GM21723 (cell line): Measurements from ENCODE around the gene PCSK9.
A peak's percentile ranks its signal among the peaks of the same experiment; 100 is the strongest.

ENCODE experiments used
- ATAC-seq: cut with Tn5 transposase; IDR thresholded peaks from one replicate; pipeline ENCODE4 v1.9.1; 2021; ENCODE audit warnings: mild to moderate bottlenecking, moderate library complexity; ENCODE audit not compliant: unreplicated experiment

PCSK9 gene

GRCh38 chr1:55057270-55057955 lies 18.1 kb downstream of the PCSK9 start:
- no peak for ATAC-seq

DNA sequence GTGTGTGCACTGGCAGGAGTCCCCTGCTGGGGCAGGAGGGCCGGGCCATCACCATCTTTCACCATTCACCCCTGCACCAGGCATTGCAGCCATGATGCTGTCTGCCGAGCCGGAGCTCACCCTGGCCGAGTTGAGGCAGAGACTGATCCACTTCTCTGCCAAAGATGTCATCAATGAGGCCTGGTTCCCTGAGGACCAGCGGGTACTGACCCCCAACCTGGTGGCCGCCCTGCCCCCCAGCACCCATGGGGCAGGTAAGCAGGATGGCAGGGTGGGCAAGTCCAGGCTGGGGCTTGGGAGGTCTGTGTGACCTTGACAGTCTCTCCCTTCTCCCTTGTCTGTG lies 18.6 kb downstream of the PCSK9 start:
- ATAC-seq: no peak

DNA sequence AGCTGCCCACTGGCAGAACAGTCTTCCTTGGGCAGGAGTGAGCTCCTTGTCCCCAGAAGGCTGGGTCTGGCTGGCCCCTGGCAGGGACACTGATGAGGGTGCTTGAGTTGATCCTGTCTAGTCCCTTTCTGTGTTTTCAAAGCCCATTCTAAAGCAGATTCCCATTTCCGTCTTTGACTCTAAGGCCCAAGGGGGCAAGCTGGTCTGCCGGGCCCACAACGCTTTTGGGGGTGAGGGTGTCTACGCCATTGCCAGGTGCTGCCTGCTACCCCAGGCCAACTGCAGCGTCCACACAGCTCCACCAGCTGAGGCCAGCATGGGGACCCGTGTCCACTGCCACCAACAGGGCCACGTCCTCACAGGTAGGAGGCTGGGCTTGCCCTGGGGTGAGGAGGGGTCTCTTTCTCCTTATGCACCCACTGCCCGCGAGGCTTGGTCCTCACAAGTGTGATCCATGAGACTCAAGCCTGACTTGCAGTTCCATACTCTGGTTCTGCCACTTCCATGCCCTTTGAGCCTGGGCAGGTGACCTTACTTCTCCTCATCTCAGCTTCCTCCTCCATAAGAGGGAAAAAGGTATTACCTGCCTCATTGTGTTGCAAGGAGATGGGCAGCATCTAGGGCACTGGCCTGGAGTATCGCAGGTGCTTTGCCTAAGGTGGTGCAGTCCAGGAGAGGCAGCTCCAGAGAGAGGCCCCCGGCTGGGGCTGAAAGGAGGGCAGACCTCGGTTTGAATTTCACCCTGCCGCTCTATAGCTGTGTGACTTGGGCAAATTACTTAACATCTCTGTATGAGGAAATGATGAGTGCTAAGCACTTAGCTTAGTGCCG lies 20.2 kb downstream of the PCSK9 start:
- no peak for ATAC-seq

GRCh38 chr1:55060133-55060999 lies 21.0 kb downstream of the PCSK9 start:
- peak; percentile 53 for ATAC-seq

- ATAC-seq: no peak
Observed at GRCh38 chr1:55061000-55061705, 21.8 kb downstream of the PCSK9 start.

- ATAC-seq: no peak
Observed at GRCh38 chr1:55061706-55062321, 22.5 kb downstream of the PCSK9 start.

DNA sequence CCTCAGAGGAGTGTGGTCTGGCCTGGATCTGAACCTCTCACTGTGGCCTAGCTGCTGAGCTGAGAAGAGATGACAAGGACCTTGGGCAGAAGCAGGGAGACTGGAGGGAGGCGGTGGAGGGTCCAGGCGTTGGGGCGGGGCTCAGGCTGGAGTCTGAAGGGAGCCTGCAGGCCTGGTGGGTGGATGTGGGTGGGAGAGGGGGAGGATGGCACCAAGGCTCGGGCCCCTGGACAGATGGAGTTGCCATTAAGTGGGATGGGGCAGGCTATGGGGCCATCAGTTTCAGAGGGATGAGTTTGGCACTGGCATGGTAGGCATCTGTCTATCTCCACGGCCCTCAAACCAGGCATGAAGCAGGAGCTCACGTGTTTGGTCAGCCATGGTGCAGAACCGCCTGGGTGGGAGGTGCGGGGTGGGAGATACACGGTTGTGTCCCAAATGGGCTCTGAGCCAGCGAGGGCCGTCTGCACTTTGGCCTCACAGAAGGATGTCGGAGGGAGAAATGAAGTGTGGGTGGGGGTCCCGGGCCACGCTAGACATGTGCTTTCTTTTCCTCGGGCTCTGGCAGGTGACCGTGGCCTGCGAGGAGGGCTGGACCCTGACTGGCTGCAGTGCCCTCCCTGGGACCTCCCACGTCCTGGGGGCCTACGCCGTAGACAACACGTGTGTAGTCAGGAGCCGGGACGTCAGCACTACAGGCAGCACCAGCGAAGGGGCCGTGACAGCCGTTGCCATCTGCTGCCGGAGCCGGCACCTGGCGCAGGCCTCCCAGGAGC lies 23.6 kb downstream of the PCSK9 start:
- no peak for ATAC-seq

GRCh38 chr1:55063577-55063942 lies 24.2 kb downstream of the PCSK9 start:
- ATAC-seq: no peak

GRCh38 chr1:55064071-55064581 lies 24.8 kb downstream of the PCSK9 start:
- ATAC-seq: no peak

GRCh38 chr1:55064861-55065263 lies 25.5 kb downstream of the PCSK9 start:
- no peak for ATAC-seq

DNA sequence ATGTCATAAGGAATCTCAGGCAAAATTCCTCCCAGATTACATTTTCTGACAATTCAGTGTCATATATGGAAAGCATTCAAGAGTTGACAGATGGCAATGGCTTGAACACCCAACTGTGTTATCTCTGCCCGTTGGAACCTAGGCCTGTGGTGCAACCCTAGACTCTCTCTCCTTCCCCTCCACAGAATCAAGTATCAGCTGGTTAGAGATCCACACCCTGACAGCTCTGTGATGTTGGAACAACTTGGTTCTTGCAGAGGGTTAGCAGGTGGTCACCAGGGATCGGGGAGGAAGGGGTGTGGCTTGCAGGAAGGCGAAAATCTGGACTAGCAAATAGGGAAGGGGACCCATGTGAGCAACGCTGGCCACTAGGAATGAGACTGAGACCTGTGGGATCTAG lies 26.3 kb downstream of the PCSK9 start:
- ATAC-seq: no peak

DNA sequence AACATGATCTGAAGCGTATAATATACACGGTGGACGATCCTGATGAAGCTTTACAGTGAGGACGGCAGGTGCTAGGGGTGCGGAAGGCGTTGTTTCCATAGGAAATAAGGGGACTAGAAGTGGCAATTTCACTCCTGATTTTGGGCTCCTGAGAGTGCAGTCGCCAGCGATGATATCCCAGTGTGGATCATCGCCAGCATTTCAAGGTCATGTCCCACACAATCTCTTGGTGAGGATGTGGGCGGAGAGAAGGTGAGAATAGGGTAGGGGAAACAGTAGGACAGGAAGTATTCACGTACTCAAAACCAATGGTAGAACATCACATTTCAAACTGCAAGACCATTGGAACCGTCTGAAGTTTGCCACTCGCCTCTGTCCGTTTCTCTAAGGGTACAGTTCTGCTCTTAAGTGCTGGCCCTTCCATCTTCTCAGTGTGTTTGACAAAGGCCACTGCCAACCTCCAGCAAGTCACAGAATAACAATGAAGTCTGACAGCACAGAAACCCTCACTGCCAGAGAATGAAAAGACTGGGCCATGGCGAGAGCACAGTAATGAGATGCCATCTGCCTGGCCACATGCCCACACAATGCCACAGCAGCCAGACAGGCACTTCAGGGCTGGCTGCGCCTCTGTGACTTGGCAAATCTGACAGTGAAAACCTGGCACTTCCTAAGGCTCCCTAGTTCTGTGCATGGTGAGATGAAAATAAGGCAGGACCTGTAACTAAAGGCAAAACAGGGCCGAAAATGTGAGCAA lies 27.9 kb downstream of the PCSK9 start:
- ATAC-seq: no peak

DNA sequence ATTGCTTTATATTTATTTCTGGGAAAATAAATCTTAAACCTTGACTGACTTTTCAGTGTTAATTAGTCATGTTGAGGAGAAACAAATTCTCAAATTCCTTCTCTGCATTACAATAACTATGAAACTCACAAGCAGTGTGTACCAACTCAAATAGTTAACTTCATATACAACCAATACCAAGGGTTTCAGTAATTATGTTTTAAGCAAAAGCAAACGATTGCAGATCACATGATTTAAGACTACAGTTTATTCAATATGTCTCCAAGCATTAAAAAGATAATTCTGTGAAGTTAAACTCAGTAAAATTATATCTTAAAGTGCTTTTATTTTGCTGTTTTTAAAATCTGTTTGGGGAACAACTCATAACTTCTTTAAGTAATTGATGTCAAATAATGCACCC lies 28.6 kb downstream of the PCSK9 start:
- ATAC-seq: no peak

- ATAC-seq: no peak
Observed at GRCh38 chr1:55068638-55069037, 29.3 kb downstream of the PCSK9 start.

GRCh38 chr1:55069280-55069679 lies 29.9 kb downstream of the PCSK9 start:
- ATAC-seq: no peak

GRCh38 chr1:55070293-55071164 lies 31.2 kb downstream of the PCSK9 start:
- ATAC-seq: no peak

GRCh38 chr1:55071477-55071876 lies 32.1 kb downstream of the PCSK9 start:
- no peak for ATAC-seq
